Neural cell (in vitro differentiated cells): ENCODE results near the gene LGALS12. TPM values are rescaled to one million over a fixed set of nuclear protein-coding genes. Genes with fewer than 3 reads are reported as not detected.

Source experiments
- H2AFZ ChIP-seq: fragments of 200-600, 300-800 bp; sonication (generic), shearing (Covaris generic); 2 replicates; pipeline ENCODE4 v1.6.0; 2014; ENCODE audit warnings: low read depth, mild to moderate bottlenecking, antibody characterized with exemption, low read length, moderate library complexity
- H3F3A ChIP-seq: fragments of 200-600 bp; shearing (Covaris generic); 2 replicates; pipeline ENCODE4 v1.6.1; 2016; ENCODE audit warnings: mild to moderate bottlenecking, moderate library complexity, mixed read lengths, antibody characterized with exemption, low read length; ENCODE audit not compliant: insufficient read depth, poor library complexity, severe bottlenecking
- H3K27ac ChIP-seq: fragments of 200-600, 300-800 bp; sonication (generic), shearing (Covaris generic); 2 replicates; pipeline ENCODE4 v1.5.1; 2014; ENCODE audit warnings: mild to moderate bottlenecking, low read length, moderate library complexity
- H3K27me3 ChIP-seq: fragments of 300-800, 200-600 bp; sonication (generic), shearing (Covaris generic); 2 replicates; pipeline ENCODE4 v1.6.0; 2014; ENCODE audit warnings: mild to moderate bottlenecking, low read depth, low read length, moderate library complexity; ENCODE audit not compliant: insufficient read depth
- H3K36me3 ChIP-seq: fragments of 300-800, 200-600 bp; sonication (generic), shearing (Covaris generic); 2 replicates; pipeline ENCODE4 v1.5.1; 2014; ENCODE audit warnings: mild to moderate bottlenecking, antibody characterized with exemption, low read length, moderate library complexity; ENCODE audit not compliant: insufficient read depth
- H3K4me2 ChIP-seq: fragments of 300-800, 200-600 bp; sonication (generic), shearing (Covaris generic); 2 replicates; pipeline ENCODE4 v1.6.0; 2014; ENCODE audit warnings: mild to moderate bottlenecking, low read length
- H3K4me3 ChIP-seq: fragments of 300-800, 200-600 bp; sonication (generic), shearing (Covaris generic); 2 replicates; pipeline ENCODE4 v1.5.1; 2014; ENCODE audit warnings: mild to moderate bottlenecking, low read length, moderate library complexity
- H3K79me2 ChIP-seq: fragments of 200-600 bp; shearing (Covaris generic); replicated peaks from 2 replicates; pipeline ENCODE4 v1.6.0; 2014; ENCODE audit warnings: mild to moderate bottlenecking, low read length, moderate library complexity; ENCODE audit not compliant: insufficient read depth
- H3K9ac ChIP-seq: fragments of 300-800, 200-600 bp; sonication (generic), shearing (Covaris generic); 2 replicates; pipeline ENCODE4 v1.6.1; 2016; ENCODE audit warnings: mild to moderate bottlenecking, low read length, mixed read lengths
- H3K9me2 ChIP-seq: fragments of 200-600 bp; shearing (Covaris generic); 2 replicates; pipeline ENCODE4 v1.6.1; 2016; ENCODE audit warnings: mild to moderate bottlenecking, low read length, mixed read lengths; ENCODE audit not compliant: insufficient read depth
- H3K9me3 ChIP-seq: fragments of 200-600, 300-800 bp; sonication (generic), shearing (Covaris generic); 2 replicates; pipeline ENCODE4 v1.6.1; 2016; ENCODE audit warnings: mild to moderate bottlenecking, mixed run types, low read length, moderate library complexity, mixed read lengths
- H4K20me1 ChIP-seq: fragments of 200-600 bp; shearing (Covaris generic); 2 replicates; pipeline ENCODE4 v1.6.1; 2016; ENCODE audit warnings: mild to moderate bottlenecking, mixed run types; ENCODE audit not compliant: insufficient read depth
- EP300 ChIP-seq: fragments of 450-650 bp; conservative IDR thresholded peaks from 2 replicates; pipeline ENCODE4 v1.6.1; 2014; ENCODE audit warnings: antibody characterized with exemption, mild to moderate bottlenecking, moderate library complexity; ENCODE audit not compliant: poor library complexity, severe bottlenecking
- EZH2 ChIP-seq: fragments of 200-600, 300-800 bp; shearing (Covaris generic), sonication (generic); IDR thresholded peaks from 2 replicates; pipeline ENCODE4 v1.6.1; 2014; ENCODE audit warnings: antibody characterized with exemption, low read length, borderline replicate concordance, mild to moderate bottlenecking; ENCODE audit not compliant: insufficient read depth, poor library complexity, severe bottlenecking
- MXI1 ChIP-seq: fragments of 450-650 bp; conservative IDR thresholded peaks from 2 replicates; pipeline ENCODE4 v1.6.1; 2014; ENCODE audit warnings: antibody characterized with exemption, mild to moderate bottlenecking; ENCODE audit not compliant: poor library complexity, severe bottlenecking
- POLR2AphosphoS5 ChIP-seq: IDR thresholded peaks from 2 replicates; pipeline ENCODE4 v1.6.1; 2012
- RAD21 ChIP-seq: fragments of 450-650 bp; conservative IDR thresholded peaks from 2 replicates; pipeline ENCODE4 v1.6.1; 2014; ENCODE audit warnings: antibody characterized with exemption, mild to moderate bottlenecking, moderate library complexity
- SMC3 ChIP-seq: fragments of 450-650 bp; conservative IDR thresholded peaks from 2 replicates; pipeline ENCODE4 v1.6.1; 2014; ENCODE audit warnings: antibody characterized with exemption, mild to moderate bottlenecking, moderate library complexity; ENCODE audit not compliant: poor library complexity
- TAF1 ChIP-seq: IDR thresholded peaks from 2 replicates; pipeline ENCODE4 v1.6.1; 2012; ENCODE audit warnings: low read depth
- polyA plus RNA-seq: library from polyadenylated mRNA; depleted of rRNA; stranded (reverse); fragments of >200 nt; gene quantifications from 2 replicates; pipeline ENCODE4 v1.2.3, GENCODE V29; 2014
- TF ChIP-seq, protein P1 (sequence below): fragments of 450-650 bp; IDR thresholded peaks from 2 replicates; pipeline ENCODE4 v1.5.1; 2014; ENCODE audit warnings: antibody characterized with exemption, mild to moderate bottlenecking, moderate library complexity; ENCODE audit not compliant: poor library complexity, severe bottlenecking
- TF ChIP-seq, protein P2 (sequence below): IDR thresholded peaks from 2 replicates; pipeline ENCODE4 v1.6.1; 2012; ENCODE audit warnings: borderline replicate concordance

LGALS12 gene
- polyA plus RNA-seq, 1 donor from 2014 or later: not detected

- TF ChIP-seq, protein P1, sequence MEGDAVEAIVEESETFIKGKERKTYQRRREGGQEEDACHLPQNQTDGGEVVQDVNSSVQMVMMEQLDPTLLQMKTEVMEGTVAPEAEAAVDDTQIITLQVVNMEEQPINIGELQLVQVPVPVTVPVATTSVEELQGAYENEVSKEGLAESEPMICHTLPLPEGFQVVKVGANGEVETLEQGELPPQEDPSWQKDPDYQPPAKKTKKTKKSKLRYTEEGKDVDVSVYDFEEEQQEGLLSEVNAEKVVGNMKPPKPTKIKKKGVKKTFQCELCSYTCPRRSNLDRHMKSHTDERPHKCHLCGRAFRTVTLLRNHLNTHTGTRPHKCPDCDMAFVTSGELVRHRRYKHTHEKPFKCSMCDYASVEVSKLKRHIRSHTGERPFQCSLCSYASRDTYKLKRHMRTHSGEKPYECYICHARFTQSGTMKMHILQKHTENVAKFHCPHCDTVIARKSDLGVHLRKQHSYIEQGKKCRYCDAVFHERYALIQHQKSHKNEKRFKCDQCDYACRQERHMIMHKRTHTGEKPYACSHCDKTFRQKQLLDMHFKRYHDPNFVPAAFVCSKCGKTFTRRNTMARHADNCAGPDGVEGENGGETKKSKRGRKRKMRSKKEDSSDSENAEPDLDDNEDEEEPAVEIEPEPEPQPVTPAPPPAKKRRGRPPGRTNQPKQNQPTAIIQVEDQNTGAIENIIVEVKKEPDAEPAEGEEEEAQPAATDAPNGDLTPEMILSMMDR: no peak
- TF ChIP-seq EP300 (no peak), RAD21 (no peak), POLR2AphosphoS5 (no peak), EZH2 (no peak), TAF1 (no peak), SMC3 (no peak), MXI1 (no peak)
- TF ChIP-seq, protein P2, sequence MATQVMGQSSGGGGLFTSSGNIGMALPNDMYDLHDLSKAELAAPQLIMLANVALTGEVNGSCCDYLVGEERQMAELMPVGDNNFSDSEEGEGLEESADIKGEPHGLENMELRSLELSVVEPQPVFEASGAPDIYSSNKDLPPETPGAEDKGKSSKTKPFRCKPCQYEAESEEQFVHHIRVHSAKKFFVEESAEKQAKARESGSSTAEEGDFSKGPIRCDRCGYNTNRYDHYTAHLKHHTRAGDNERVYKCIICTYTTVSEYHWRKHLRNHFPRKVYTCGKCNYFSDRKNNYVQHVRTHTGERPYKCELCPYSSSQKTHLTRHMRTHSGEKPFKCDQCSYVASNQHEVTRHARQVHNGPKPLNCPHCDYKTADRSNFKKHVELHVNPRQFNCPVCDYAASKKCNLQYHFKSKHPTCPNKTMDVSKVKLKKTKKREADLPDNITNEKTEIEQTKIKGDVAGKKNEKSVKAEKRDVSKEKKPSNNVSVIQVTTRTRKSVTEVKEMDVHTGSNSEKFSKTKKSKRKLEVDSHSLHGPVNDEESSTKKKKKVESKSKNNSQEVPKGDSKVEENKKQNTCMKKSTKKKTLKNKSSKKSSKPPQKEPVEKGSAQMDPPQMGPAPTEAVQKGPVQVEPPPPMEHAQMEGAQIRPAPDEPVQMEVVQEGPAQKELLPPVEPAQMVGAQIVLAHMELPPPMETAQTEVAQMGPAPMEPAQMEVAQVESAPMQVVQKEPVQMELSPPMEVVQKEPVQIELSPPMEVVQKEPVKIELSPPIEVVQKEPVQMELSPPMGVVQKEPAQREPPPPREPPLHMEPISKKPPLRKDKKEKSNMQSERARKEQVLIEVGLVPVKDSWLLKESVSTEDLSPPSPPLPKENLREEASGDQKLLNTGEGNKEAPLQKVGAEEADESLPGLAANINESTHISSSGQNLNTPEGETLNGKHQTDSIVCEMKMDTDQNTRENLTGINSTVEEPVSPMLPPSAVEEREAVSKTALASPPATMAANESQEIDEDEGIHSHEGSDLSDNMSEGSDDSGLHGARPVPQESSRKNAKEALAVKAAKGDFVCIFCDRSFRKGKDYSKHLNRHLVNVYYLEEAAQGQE: no peak
- no peaks in the 10 kb centered on the region for H3F3A ChIP-seq
- H3K9me3 ChIP-seq: no peaks in the 10 kb centered on the region
- no peak overlapping the region for H3K4me2 ChIP-seq
- H3K27me3 ChIP-seq: peaks cover 9% of the 10 kb centered on the region
- H2AFZ ChIP-seq: no peak overlapping the region
- no peak overlapping the region for H3K27ac ChIP-seq
- H3K36me3 ChIP-seq: no peaks in the 10 kb centered on the region
- no peaks in the 10 kb centered on the region for H3K9me2 ChIP-seq
- H4K20me1 ChIP-seq: no peaks in the 10 kb centered on the region
- H3K79me2 ChIP-seq: no peaks in the 10 kb centered on the region
- no peak overlapping the region for H3K9ac ChIP-seq
- no peak overlapping the region for H3K4me3 ChIP-seq
Measured at GRCh38 chr11:63532117-63532516, 26.2 kb downstream of the LGALS12 start.

GRCh38 chr11:63532799-63533475 lies 27.1 kb downstream of the LGALS12 start:
- H3K36me3 ChIP-seq: no peaks in the 10 kb centered on the region
- no peak overlapping the region for H3K4me3 ChIP-seq
- no peaks in the 10 kb centered on the region for H3F3A ChIP-seq
- no peak overlapping the region for H3K4me2 ChIP-seq
- TF ChIP-seq TAF1: no peak
- TF ChIP-seq EZH2: no peak
- no peak for TF ChIP-seq SMC3
- TF ChIP-seq RAD21: no peak
- TF ChIP-seq, protein P2: no peak
- no peak for TF ChIP-seq EP300
- TF ChIP-seq POLR2AphosphoS5: no peak
- no peak for TF ChIP-seq MXI1
- TF ChIP-seq, protein P1: no peak
- no peaks in the 10 kb centered on the region for H4K20me1 ChIP-seq
- H3K79me2 ChIP-seq: no peaks in the 10 kb centered on the region
- no peak overlapping the region for H3K9ac ChIP-seq
- no peak overlapping the region for H2AFZ ChIP-seq
- H3K9me2 ChIP-seq: no peaks in the 10 kb centered on the region
- no peaks in the 10 kb centered on the region for H3K9me3 ChIP-seq
- H3K27me3 ChIP-seq: peaks cover 9% of the 10 kb centered on the region
- no peak overlapping the region for H3K27ac ChIP-seq
